Inflammatory macrophage (primary cell): Measurements from ENCODE around the gene HSPA12A.

Experiments
- DNase-seq, 2 donors: peaks; one replicate each; pipeline ENCODE4 v3.0.0-alpha.2; 2020 to 2022

HSPA12A gene

GRCh38 chr10:116688741-116689495 is 53.4 kb downstream of the HSPA12A start:
- DNase-seq = no peak

GRCh38 chr10:116688241-116688711 is 54.1 kb downstream of the HSPA12A start:
- no peak for DNase-seq

DNA sequence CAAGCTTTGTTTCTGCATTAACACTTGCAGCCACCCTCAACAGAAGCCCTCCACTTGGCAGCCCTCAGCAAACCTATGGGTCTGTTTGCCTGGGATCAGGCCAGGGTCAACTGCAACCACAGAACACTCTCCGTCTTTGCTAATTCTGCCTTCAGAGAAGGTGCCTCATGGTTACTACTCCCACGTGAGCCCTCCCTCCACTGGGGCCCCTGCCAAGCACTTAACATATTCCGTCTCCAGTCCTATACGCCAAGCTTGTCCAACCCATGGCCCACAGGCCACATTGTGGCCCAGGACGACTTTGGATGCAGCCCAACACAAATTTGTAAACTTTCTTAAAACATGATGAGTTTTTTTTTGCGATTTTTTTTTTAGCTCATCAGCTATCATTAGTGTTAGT is 54.7 kb downstream of the HSPA12A start:
- DNase-seq = no peak

DNA sequence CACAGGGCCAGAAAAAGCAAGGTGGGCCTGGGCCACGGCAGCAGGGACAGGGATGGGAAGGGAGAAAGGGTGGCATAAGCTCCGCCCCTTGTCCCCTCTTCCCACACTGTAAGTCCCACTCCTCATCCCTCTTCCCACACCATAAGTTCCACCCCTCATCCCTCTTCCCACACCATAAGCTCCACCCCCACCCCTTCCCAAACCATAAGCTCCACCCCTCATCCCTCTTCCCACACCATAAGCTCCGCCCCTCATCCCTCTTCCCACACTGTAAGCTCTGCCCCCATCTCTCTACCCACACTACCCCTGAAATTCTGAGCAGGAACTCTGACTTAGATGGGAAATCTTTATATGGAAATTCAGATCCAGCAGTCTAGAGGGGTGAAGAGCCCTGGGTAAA is 55.7 kb downstream of the HSPA12A start:
- no peak for DNase-seq

DNA sequence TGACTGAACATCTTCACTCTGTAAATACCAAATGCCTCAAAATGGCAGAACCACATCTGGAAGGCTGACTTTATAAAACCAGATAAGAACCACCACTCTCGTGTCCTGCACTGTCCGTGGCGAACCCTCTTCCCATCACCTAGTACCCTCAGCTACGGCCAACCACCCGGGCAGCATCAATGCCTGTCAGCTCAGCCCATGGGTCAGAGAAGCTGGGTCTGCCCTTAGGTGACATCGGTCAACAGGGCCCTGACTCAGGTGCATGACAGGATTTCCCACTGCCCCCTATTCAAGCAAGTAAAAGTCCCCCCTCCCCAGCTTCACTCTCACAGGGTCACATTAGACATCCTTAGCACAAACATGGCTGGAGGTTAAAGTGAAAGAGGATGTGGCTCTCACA is 56.6 kb downstream of the HSPA12A start:
- no peak for DNase-seq

GRCh38 chr10:116684781-116685180 is 57.6 kb downstream of the HSPA12A start:
- DNase-seq = no peak

GRCh38 chr10:116683821-116684220 is 58.5 kb downstream of the HSPA12A start:
- DNase-seq = no peak

DNA sequence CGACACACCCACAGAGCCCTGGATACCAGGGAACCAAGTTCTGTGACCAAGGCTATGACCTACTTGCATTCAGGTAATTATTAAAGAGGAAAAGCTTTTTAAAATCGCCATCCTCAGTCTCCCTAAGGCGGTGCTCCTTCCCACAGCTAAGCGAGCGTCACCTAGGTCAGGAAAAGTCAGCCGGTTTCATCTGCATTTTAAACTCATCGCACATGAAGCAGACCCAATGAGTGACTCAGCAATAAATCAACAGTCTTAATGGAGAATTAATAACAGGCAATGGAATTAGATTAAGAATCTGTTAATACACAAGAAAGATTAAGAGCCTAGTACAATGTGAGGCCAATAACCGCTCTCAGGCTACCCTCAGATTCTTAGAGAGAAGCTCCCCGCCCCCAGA is 59.2 kb downstream of the HSPA12A start:
- no peak for DNase-seq

DNA sequence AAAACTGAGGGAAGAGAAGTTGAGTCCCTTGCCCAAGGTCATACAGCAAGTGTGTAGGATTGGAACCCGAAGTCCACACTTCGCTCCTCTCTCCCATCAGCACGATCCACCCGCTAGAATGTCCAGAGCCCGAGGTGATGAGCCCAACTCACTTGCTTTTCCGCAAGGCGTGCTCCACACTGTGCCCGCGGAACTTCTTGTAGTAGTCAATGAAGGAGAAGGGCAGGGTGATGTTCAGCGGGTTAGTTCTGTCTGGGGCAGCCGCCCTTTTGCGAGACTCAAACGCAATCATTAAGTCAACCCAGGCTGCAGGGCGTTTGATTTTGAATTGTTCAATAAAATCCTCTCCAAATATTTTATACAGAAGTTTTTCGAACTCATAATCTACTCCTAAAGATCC is 63.0 kb downstream of the HSPA12A start:
- no peak for DNase-seq

GRCh38 chr10:116676633-116677032 is 65.7 kb downstream of the HSPA12A start:
- no peak for DNase-seq

GRCh38 chr10:116676118-116676517 is 66.2 kb downstream of the HSPA12A start:
- DNase-seq = no peak

DNA sequence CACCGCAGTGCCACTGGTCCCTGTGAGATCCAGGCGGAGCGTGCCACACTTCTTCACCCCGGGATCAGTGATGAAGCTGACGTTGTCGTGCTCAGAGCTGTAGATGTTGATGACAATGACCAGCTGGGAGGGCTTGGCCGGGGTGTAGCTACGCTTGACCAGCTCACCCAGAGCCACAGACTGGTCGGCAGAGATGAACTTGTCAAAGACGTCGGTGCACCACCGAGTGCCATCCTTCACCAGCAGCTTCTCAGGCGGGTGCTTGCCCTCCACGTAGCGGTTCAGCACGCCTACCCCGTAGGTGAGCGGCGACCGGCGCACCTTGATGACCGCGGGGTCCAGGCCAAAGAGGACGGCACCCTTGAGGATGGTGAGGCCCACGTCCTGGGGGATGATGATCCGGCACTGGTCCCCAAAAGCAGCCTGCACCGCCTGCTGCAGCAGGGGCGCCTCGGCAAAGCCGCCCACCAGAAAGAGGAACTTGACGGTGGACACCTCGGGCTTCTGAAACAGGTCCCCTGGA is 67.4 kb downstream of the HSPA12A start:
- DNase-seq = no peak

GRCh38 chr10:116673866-116674265 is 68.5 kb downstream of the HSPA12A start:
- no peak for DNase-seq

GRCh38 chr10:116672891-116673290 is 69.5 kb downstream of the HSPA12A start:
- DNase-seq = no peak

- no peak for DNase-seq
These were observed 71.0 kb downstream of the HSPA12A start for GRCh38 chr10:116671274-116671926.

GRCh38 chr10:116670706-116671105 is 71.7 kb downstream of the HSPA12A start:
- DNase-seq = no peak

GRCh38 chr10:116669832-116670644 is 72.3 kb downstream of the HSPA12A start:
- no peak for DNase-seq

- no peak for DNase-seq
These were observed 73.3 kb downstream of the HSPA12A start for GRCh38 chr10:116669080-116669479.

DNA sequence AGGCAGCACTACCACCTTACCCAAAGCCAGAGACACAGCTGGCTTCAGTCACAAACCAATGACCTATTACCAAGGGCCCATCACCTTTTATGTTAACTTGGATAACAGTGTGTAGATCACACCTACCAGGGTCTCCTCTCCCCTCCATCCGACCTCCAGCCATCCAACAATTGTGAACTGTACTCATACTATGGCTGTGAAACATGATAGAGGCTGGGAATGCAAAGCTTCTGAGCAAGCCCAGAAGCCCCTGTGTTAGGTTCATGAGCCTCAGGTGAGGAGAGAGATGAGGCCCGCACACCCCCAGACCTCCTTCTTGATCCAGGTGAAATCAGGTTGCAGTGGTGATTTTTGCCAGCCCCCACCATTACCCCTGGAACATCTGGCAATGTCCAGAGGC is 73.9 kb downstream of the HSPA12A start:
- no peak for DNase-seq

DNA sequence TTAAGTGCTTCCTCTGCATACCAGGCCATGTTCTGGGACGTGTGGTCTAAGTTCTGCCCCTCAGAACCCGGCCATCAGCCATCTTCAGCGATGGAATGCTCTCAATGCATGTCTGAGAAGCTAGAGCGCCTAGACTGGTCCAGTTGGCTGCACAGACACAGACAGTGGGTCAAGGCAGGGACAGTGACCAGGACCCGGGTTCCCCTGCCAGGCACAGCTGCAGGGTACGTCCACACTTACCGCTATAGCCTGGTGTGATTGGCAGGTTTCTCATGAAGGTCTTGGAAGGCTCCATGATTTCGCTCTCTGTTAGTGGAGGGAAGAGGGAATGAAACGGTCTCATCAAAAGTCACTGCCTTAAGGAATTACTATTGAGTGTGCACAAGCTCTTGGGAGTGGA is 74.3 kb downstream of the HSPA12A start:
- DNase-seq = no peak

DNA sequence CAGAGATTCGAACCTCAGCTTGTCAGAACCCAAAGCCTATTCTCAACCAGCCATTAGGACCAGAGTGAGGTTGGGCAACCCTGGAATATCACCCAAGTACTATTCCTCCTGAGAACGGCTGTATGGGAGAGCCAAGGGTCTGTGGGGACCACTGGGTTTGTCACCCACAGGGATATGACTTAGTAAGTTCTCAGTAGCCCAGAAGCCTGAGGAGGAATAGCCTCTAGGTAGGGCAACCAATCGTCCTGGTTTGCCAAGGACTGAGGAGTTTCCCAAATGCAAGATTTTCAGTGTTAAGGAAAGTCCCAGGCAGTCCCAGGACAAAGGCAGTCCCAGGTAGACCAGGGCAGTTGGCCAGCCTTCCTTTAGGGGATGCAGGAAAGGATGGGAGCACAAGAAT is 74.9 kb downstream of the HSPA12A start:
- DNase-seq = no peak

DNA sequence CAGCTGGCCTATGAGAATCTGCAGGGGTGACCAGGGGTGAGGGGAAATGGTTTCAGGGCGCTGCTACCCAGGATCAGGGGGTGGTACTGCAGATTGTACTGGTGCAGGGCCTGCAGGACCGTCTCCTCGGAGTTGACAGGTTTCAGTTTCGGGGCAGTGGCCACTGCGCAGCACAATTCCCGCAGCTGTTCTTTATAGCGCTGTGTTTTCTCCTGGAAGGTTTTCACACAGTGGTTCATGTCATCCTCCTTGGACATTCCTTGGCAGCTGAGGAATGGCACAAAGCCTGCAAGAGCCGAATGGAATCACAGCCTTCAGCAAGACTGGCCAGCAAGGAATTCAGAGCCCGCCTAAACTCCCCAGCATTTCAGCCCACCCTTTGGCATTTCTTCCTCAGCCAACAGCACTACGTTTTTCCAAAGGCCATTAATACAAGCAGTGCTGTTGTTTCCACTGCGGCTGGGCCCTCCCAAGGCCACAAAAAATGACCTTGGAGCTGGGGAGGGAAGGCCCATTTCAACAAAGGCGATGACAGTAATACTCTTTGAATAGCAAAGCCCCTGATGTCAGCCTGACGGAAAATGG is 76.7 kb downstream of the HSPA12A start:
- DNase-seq = no peak

- DNase-seq = no peak
These were observed 77.7 kb downstream of the HSPA12A start for GRCh38 chr10:116664631-116665030.
